RWPE1 (cell line): Measurements from ENCODE around the gene ZFYVE19.

Source experiments
- CTCF ChIA-PET: fragments of 350-600 bp; sonication (Branson Sonifier 250); formaldehyde crosslinking; extraction: SDS; loops from one replicate; lab custom pipeline; 2021; lab: Yijun Ruan, JAX
- POLR2A ChIA-PET: fragments of 400-600 bp; formaldehyde crosslinking; extraction: SDS; loops from one replicate; lab custom pipeline; 2020; ENCODE audit warnings: antibody characterized with exemption; ENCODE audit not compliant: low non-redundant PET; lab: Yijun Ruan, JAX
- DNase-seq: peaks from one replicate; pipeline ENCODE4 v3.0.0; 2012; ENCODE audit warnings: low spot score
- H3K27ac ChIP-seq: fragments of 450-650 bp; 2 replicates; pipeline ENCODE4 v1.5.1; 2017
- CTCF ChIP-seq: fragments of 450-650 bp; conservative IDR thresholded peaks from 2 replicates; pipeline ENCODE4 v1.5.1; 2017; ENCODE audit warnings: low read depth, mild to moderate bottlenecking

The ZFYVE19 gene

GRCh38 chr15:40769274-40770146 lies 37.4 kb upstream of the ZFYVE19 start, which contains the start of gene C15orf62:
C15orf62 (plus strand) TSS chr15:40769980; CDS start chr15:40770496, 516 bp downstream.
- DNase-seq, result peak; percentile 91
- H3K27ac ChIP-seq, result peak within 1 kb of the TSS; percentile 99
- CTCF ChIA-PET, result interaction anchor here (0.6 to 3.1 kb wide), 5 partner anchors 13 to 328 kb away, joined by 3 to 18 read pairs (median 5); partner anchors contain the start of genes BAHD1 and VPS18
- POLR2A ChIA-PET, result interaction anchor here (0.6 to 1.2 kb wide), 3 partner anchors 9 to 44 kb away, joined by 3 read pairs; no protein-coding TSS in a partner anchor
- TF ChIP-seq CTCF, result no peak

- ChIA-PET CTCF (interaction anchor here (0.6 to 3.1 kb wide), 6 partner anchors 12 to 244 kb away, joined by 3 to 18 read pairs (median 3); no protein-coding TSS in a partner anchor), POLR2A (interaction anchor here (0.6 to 1.2 kb wide), 3 partner anchors 8 to 44 kb away, joined by 3 read pairs; no protein-coding TSS in a partner anchor)
- DNase-seq, result no peak
- H3K27ac ChIP-seq, result peak overlapping the region; percentile 99
- TF ChIP-seq CTCF, result no peak
Measured at GRCh38 chr15:40770147-40770721, 36.7 kb upstream of the ZFYVE19 start.

GRCh38 chr15:40771242-40771641 lies 35.6 kb upstream of the ZFYVE19 start:
- H3K27ac ChIP-seq, result peak overlapping the region; percentile 99
- TF ChIP-seq CTCF, result no peak
- DNase-seq, result no peak
- POLR2A ChIA-PET, result no interaction called here
- CTCF ChIA-PET, result interaction anchor here (1.2 to 3.1 kb wide), 2 partner anchors 24 to 170 kb away, joined by 3 to 18 read pairs; no protein-coding TSS in a partner anchor

GRCh38 chr15:40772014-40772413 lies 34.9 kb upstream of the ZFYVE19 start:
- no peak for DNase-seq
- CTCF ChIA-PET, result interaction anchor here (0.5 to 3.1 kb wide), 2 partner anchors 25 to 144 kb away, joined by 3 to 18 read pairs; no protein-coding TSS in a partner anchor
- POLR2A ChIA-PET, result no interaction called here
- no peak for TF ChIP-seq CTCF
- H3K27ac ChIP-seq, result peak overlapping the region; percentile 99

- peak overlapping the region; percentile 99 for H3K27ac ChIP-seq
- ChIA-PET CTCF (interaction anchor here (1.0 kb wide), 1 partner anchor 26 kb away, joined by 4 read pairs; no protein-coding TSS in a partner anchor), POLR2A (no interaction called here)
- DNase-seq, result no peak
- TF ChIP-seq CTCF, result no peak
Measured at GRCh38 chr15:40773496-40773895, 33.4 kb upstream of the ZFYVE19 start.

- peak overlapping the region; percentile 99 for H3K27ac ChIP-seq
- ChIA-PET POLR2A (no interaction called here), CTCF (interaction anchor here (1.0 kb wide), 1 partner anchor 27 kb away, joined by 4 read pairs; no protein-coding TSS in a partner anchor)
- DNase-seq, result no peak
- TF ChIP-seq CTCF, result no peak
Measured at GRCh38 chr15:40773902-40774301, 33.0 kb upstream of the ZFYVE19 start.
